ENCODE measurements around the gene NEGR1. TPM values are rescaled to one million over a fixed set of nuclear protein-coding genes. Genes with fewer than 3 reads are reported as not detected.

NEGR1 gene
- total RNA-seq, 1 donor from 2014 or later: 0.58 TPM

- Mint-ChIP-seq H3K4me3 (no peak overlapping the region), H3K27me3 (ENCODE audit: low read depth) (no peaks in the 10 kb centered on the region), H3K4me1 (peaks cover 4% of the 10 kb centered on the region), H3K36me3 (ENCODE audit: low read depth) (no peaks in the 10 kb centered on the region), H3K9me3 (no peaks in the 10 kb centered on the region), H3K27ac (ENCODE audit: unreplicated experiment) (no peak overlapping the region)
- no peak for DNase-seq (ENCODE audit: low read depth, low spot score)
- no peak for TF ChIP-seq CTCF (conservative IDR thresholded peaks at IDR 0.05)
Measured at GRCh38 chr1:72100771-72101170, 181.6 kb downstream of the NEGR1 start.

GRCh38 chr1:72097851-72098570 is 184.3 kb downstream of the NEGR1 start:
- H3K9me3 Mint-ChIP-seq: no peaks in the 10 kb centered on the region
- H3K4me3 Mint-ChIP-seq: no peak overlapping the region
- no peak for TF ChIP-seq CTCF (conservative IDR thresholded peaks at IDR 0.05)
- H3K4me1 Mint-ChIP-seq: peaks cover 4% of the 10 kb centered on the region
- no peak for DNase-seq (ENCODE audit: low read depth, low spot score)
- H3K27me3 Mint-ChIP-seq (ENCODE audit: low read depth): no peaks in the 10 kb centered on the region
- H3K27ac Mint-ChIP-seq (ENCODE audit: unreplicated experiment): no peak overlapping the region
- H3K36me3 Mint-ChIP-seq (ENCODE audit: low read depth): no peaks in the 10 kb centered on the region

- no peak for DNase-seq (ENCODE audit: low read depth, low spot score)
- Mint-ChIP-seq H3K36me3 (ENCODE audit: low read depth) (no peaks in the 10 kb centered on the region), H3K9me3 (no peaks in the 10 kb centered on the region), H3K4me1 (no peaks in the 10 kb centered on the region), H3K27me3 (ENCODE audit: low read depth) (no peaks in the 10 kb centered on the region), H3K4me3 (no peak overlapping the region), H3K27ac (ENCODE audit: unreplicated experiment) (no peak overlapping the region)
- TF ChIP-seq CTCF (conservative IDR thresholded peaks at IDR 0.05): no peak
Measured at GRCh38 chr1:72094209-72094608, 188.1 kb downstream of the NEGR1 start.

- Mint-ChIP-seq H3K36me3 (ENCODE audit: low read depth) (no peaks in the 10 kb centered on the region), H3K9me3 (no peaks in the 10 kb centered on the region), H3K27me3 (ENCODE audit: low read depth) (no peaks in the 10 kb centered on the region), H3K4me3 (no peak overlapping the region), H3K27ac (ENCODE audit: unreplicated experiment) (no peak overlapping the region), H3K4me1 (no peaks in the 10 kb centered on the region)
- DNase-seq (ENCODE audit: low read depth, low spot score): no peak
- no peak for TF ChIP-seq CTCF (conservative IDR thresholded peaks at IDR 0.05)
Measured at GRCh38 chr1:72086394-72086793, 195.9 kb downstream of the NEGR1 start.

- no peak overlapping the region for H3K27ac Mint-ChIP-seq (ENCODE audit: unreplicated experiment)
Measured at GRCh38 chr1:72075425-72075824, 206.9 kb downstream of the NEGR1 start.

More at GRCh38 chr1:72075425-72075824, 206.9 kb downstream of the NEGR1 start:
- no peaks in the 10 kb centered on the region for H3K36me3 Mint-ChIP-seq (ENCODE audit: low read depth)
- H3K4me3 Mint-ChIP-seq: no peak overlapping the region
- no peak for DNase-seq (ENCODE audit: low read depth, low spot score)
- TF ChIP-seq CTCF (conservative IDR thresholded peaks at IDR 0.05): no peak
- no peaks in the 10 kb centered on the region for H3K27me3 Mint-ChIP-seq (ENCODE audit: low read depth)
- peaks cover 7% of the 10 kb centered on the region for H3K4me1 Mint-ChIP-seq
- H3K9me3 Mint-ChIP-seq: no peaks in the 10 kb centered on the region
